Ovary (tissue), 9 donors: ENCODE data around the gene ZNG1A. TPM values are rescaled to one million over a fixed set of nuclear protein-coding genes. Genes with fewer than 3 reads are reported as not detected.
"Not testable (repeated sequence)": the region's sequence is repeated elsewhere in the genome, so short reads cannot be mapped to it uniquely, and the experiment has no call there.

Experiments used
- DNase-seq, 5 donors: peaks; one replicate each; pipeline ENCODE4 v3.0.0-alpha.2; 2019 to 2020
- H3K27ac ChIP-seq, 2 donors: fragments of 200-600 bp; one replicate each; pipeline versions ENCODE4 v1.5.1 to v1.8.0; 2019 to 2022
- H3K27me3 ChIP-seq: fragments of 200-600 bp; one replicate; pipeline ENCODE4 v1.8.0; 2022
- H3K36me3 ChIP-seq: fragments of 200-600 bp; sonication (generic); one replicate; pipeline ENCODE4 v1.5.1; 2019
- H3K4me1 ChIP-seq: one replicate; pipeline ENCODE4 v1.8.1; 2013; ENCODE audit warnings: mild to moderate bottlenecking, moderate library complexity; ENCODE audit not compliant: insufficient read depth
- H3K4me3 ChIP-seq: fragments of 200-600 bp; sonication (generic); one replicate; pipeline ENCODE4 v1.5.1; 2017
- H3K9me3 ChIP-seq, 2 donors: fragments of 200-600 bp in 1 of 2; sonication (generic) in 1 of 2; one replicate each; pipeline versions ENCODE4 v1.5.1 to v1.8.1; 2013 to 2019; ENCODE audit warnings: mild to moderate bottlenecking in 1 of 2, moderate library complexity in 1 of 2
- EP300 ChIP-seq: sonication (generic); formaldehyde crosslinking; IDR thresholded peaks from one replicate; pipeline ENCODE4 v1.6.1; 2017; ENCODE audit warnings: antibody characterized with exemption
- POLR2A ChIP-seq: fragments of 450-650 bp; IDR thresholded peaks from one replicate; pipeline ENCODE4 v1.6.1; 2017; ENCODE audit warnings: antibody characterized with exemption, mild to moderate bottlenecking, moderate library complexity
- WGBS, 3 donors: extraction: QIAGEN DNeasy Blood & Tissue Kit in 1 of 3; methylation state at CpG; one replicate each; pipeline versions ENCODE4 v1.1.5 to v1.1.7; 2013 to 2017; 5-methylcytosine and 5-hydroxymethylcytosine counted together
- intact Hi-C, 4 donors: fragments of 100-400 bp; cut with DNase I; formaldehyde crosslinking; loops; one replicate each; pipeline versions ENCODE4 v1.11.0 to v1.15.1; 2022 to 2023
- polyA plus RNA-seq, 2 donors: library from polyadenylated mRNA; stranded (reverse); fragments of 200-250 nt in 1 of 2; fragments of 350-450 nt in 1 of 2; fragmentation: Illumina TruSeq in 1 of 2; extraction: RNeasy Lipid Tissue Mini Kit (QIAGEN cat#74804) in 1 of 2; gene quantifications; one replicate each; pipeline ENCODE4 v1.2.3, GENCODE V29; 2013 to 2014
- total RNA-seq, 7 donors: library from RNA; depleted of rRNA in 2 of 7; stranded (reverse); fragments of >200 nt in 2 of 7; fragmentation: NEBNext Ultra II Directional in 3 of 7; extraction: Animal tissue kit (Norgen Biotek cat#: 25700) in 3 of 7; gene quantifications; one replicate each; pipeline versions ENCODE4 v1.1.0 to v1.2.4, GENCODE V29; 2016 to 2023
- TF ChIP-seq, protein P1 (sequence below), 3 donors: fragments of 450-650 bp in 2 of 3; fragments of 200-600 bp in 1 of 3; IDR thresholded peaks; one replicate each; pipeline versions ENCODE4 v1.5.1 to v1.8.0; 2016 to 2022; ENCODE audit warnings: antibody characterized with exemption in 3 of 3, mild to moderate bottlenecking in 1 of 3
- donor health status: DM: no; HTN: no; CAD: no; lungs with moderate emphysema.
- donor health status: DM: no; HTN: no; CAD: no.
- donor health status: Bipolar disorder and iron deficiency.
- donor health status: DM: yes; HTN: yes; CAD: no.
- donor health status: DM: no; HTN: no; CAD: no.
- donor health status: DM: yes; HTN: yes; CAD: no.

Gene ZNG1A
- total and polyA plus RNA-seq, 9 donors: 19.6 to 37.1 (median 29.0) TPM

DNA sequence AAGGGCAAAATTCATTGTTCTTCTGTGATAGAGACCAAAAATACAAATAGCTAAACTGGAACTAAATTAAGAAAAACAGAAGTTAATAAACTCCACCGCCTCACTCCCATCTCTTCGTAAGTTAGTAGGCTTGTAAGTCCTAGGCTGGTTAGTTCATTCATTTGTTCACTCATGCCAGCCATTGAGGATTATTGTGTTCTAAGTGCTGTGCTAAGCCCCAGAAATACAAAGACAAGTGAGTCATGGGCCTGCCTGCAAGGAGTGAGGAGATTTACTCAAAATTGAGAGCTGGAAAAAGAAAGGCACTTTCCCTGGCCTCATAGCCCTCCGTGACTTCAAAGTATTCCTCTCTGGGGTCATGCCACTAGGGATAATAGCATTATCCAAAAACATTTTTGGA, 44.3 kb upstream of the ZNG1A start:
- H3K27me3 ChIP-seq: no peaks in the 10 kb centered on the region
- WGBS, 3 donors: 74 to 77% (median 77%) methylated on average over 3 of the region's 3 CpGs
- TF ChIP-seq, protein P1, sequence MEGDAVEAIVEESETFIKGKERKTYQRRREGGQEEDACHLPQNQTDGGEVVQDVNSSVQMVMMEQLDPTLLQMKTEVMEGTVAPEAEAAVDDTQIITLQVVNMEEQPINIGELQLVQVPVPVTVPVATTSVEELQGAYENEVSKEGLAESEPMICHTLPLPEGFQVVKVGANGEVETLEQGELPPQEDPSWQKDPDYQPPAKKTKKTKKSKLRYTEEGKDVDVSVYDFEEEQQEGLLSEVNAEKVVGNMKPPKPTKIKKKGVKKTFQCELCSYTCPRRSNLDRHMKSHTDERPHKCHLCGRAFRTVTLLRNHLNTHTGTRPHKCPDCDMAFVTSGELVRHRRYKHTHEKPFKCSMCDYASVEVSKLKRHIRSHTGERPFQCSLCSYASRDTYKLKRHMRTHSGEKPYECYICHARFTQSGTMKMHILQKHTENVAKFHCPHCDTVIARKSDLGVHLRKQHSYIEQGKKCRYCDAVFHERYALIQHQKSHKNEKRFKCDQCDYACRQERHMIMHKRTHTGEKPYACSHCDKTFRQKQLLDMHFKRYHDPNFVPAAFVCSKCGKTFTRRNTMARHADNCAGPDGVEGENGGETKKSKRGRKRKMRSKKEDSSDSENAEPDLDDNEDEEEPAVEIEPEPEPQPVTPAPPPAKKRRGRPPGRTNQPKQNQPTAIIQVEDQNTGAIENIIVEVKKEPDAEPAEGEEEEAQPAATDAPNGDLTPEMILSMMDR (IDR thresholded peaks at IDR 0.05): no peak
- TF ChIP-seq EP300 (no peak), POLR2A (no peak)
- no peak overlapping the region for H3K27ac ChIP-seq
- DNase-seq: no peak
- intact Hi-C loops: no loop called here
- no peaks in the 10 kb centered on the region for H3K9me3 ChIP-seq
- no peaks in the 10 kb centered on the region for H3K4me1 ChIP-seq
- no peaks in the 10 kb centered on the region for H3K36me3 ChIP-seq
- no peak overlapping the region for H3K4me3 ChIP-seq

DNA sequence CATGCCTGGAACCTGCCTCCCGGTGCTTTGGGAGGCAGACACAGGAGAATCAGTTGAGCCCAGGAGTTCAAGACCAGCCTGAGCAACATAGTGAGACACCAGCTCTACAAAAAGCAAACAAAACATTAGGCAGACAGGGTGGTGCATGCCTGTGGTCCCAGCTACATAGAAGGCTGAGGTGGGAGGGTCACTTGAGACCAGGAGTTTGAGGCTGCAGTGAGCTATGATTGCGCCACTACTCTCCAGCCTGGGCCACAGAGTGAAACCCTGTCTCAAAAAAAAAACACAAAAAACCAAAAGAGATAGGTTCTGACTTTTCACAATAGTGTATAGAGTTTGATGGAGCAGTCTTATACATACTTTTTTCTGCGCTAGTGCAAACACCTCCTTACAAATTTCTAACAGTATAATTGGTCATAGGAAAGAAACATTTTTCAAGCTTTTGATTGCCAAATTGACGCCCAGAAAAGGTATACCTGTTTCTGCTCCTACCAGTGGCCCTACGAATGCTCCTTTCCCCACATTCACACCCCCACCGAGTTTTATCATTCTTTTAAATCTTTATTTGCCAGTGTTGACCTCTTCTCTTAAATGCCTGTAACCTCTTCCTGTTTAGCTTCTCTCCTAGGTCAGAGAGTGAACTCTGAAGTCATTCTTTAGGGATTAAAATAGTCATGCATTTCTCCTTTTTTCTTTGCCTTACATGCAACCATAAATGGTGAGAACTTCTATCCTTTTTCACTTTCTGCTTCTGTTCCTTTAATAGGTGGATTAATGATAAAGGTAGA, 43.3 kb upstream of the ZNG1A start:
- 64 to 72% (median 67%) methylated on average over 6 of the region's 6 CpGs for WGBS, 3 donors
- TF ChIP-seq, protein P1 (IDR thresholded peaks at IDR 0.05): no peak
- TF ChIP-seq EP300: no peak
- TF ChIP-seq POLR2A: no peak
- Histone ChIP-seq H3K36me3 (no peaks in the 10 kb centered on the region), H3K27me3 (no peaks in the 10 kb centered on the region), H3K4me3 (no peak overlapping the region), H3K9me3 (no peaks in the 10 kb centered on the region), H3K4me1 (no peaks in the 10 kb centered on the region), H3K27ac (no peak overlapping the region)
- no peak for DNase-seq
- intact Hi-C loops: no loop called here

DNA sequence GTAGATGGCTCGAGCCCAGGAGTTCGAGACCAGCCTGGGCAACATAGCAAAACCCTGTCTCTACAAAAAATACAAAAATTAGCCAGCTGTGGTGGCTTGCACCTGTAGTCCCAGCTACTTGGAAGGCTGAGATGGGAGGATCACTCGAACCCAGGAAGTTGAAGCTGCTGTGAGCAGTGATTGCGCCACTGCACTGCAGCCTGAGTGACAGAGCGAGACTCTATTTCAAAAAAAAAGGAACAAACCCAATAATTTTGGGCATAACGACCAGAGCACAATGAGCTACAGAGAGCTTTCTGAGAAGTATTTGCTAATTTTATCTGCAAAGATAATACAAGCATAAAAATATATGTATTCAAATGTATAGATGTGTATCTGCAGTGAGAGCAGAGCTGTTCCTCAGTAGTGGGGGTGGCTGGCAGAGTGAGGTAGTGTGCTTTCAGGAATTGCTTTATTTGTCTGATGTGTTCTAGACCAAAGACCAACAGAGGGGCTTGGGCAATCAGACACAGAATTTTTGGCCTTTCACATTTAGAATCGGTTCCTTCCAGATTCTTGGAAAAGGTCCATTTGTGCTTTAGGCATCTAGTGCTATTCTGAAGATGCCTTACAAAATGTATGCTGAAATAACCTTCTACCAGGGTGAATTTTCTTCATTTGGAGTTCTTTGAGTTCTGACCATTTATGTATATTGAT, 41.0 kb upstream of the ZNG1A start:
- H3K27ac ChIP-seq: no peak overlapping the region
- intact Hi-C loops: no loop called here

DNA sequence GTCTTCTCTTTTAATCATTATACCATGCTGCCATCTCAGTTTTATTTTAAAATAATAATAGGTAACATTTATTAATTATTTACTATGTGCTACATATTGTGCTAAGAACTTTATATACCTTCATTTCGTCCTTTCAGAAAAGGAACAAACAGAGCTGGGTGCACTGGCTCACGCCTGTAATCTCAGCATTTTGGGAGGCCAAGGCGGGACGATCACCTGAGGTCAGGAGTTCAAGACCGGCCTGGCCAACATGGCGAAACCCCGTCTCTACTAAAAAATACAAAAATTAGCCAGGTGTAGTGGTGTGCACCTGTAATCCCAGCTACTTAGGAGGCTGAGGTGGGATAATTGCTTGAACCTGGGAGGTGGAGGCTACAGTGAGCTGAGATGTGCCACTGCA, 40.2 kb upstream of the ZNG1A start:
- intact Hi-C loops, H3K27me3 ChIP-seq, H3K4me1 ChIP-seq, H3K36me3 ChIP-seq, H3K27ac ChIP-seq, DNase-seq, H3K4me3 ChIP-seq, H3K9me3 ChIP-seq: not testable (repeated sequence)
- 83 to 91% (median 88%) methylated on average over 7 of the region's 7 CpGs for WGBS, 3 donors

More for the DNA sequence above, 41.0 kb upstream of the ZNG1A start:
- DNase-seq: no peak
- H3K27me3 ChIP-seq: no peaks in the 10 kb centered on the region
- no peaks in the 10 kb centered on the region for H3K9me3 ChIP-seq
- TF ChIP-seq POLR2A (no peak), EP300 (no peak)
- TF ChIP-seq, protein P1 (IDR thresholded peaks at IDR 0.05): no peak
- H3K36me3 ChIP-seq: no peaks in the 10 kb centered on the region
- no peaks in the 10 kb centered on the region for H3K4me1 ChIP-seq
- H3K4me3 ChIP-seq: no peak overlapping the region
- WGBS, 3 donors: 73 to 78% (median 73%) methylated on average over 7 of the region's 7 CpGs

DNA sequence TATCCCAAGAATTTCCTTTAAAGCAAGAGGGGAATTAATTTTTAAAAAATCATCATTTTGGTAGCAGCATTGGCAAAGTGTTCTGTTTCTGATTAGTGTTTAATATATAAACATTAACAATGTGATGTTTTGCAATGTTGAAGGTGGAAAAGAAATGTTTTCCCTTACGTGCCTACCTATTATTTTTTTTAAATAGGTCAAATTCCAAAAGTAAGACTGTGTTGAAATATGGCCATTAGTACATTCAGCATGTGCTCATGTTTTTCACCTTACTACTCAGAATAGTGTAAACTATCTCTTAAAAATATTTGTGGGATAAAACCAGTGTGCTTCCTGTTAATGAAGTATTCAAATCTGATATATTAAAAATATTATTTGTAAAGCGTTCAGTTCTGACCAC, 39.1 kb upstream of the ZNG1A start:
- H3K27me3 ChIP-seq: no peaks in the 10 kb centered on the region
- WGBS, 3 donors: 58 to 76% (median 59%) methylated on average over 2 of the region's 2 CpGs
- no peaks in the 10 kb centered on the region for H3K36me3 ChIP-seq
- no peaks in the 10 kb centered on the region for H3K9me3 ChIP-seq
- TF ChIP-seq POLR2A: no peak
- TF ChIP-seq, protein P1 (IDR thresholded peaks at IDR 0.05): no peak
- no peak for TF ChIP-seq EP300
- no peak overlapping the region for H3K4me3 ChIP-seq
- no peaks in the 10 kb centered on the region for H3K4me1 ChIP-seq
- intact Hi-C loops: no loop called here
- no peak for DNase-seq
- no peak overlapping the region for H3K27ac ChIP-seq
